ENCODE measurements around the gene PGM2L1. TPM values are rescaled to one million over a fixed set of nuclear protein-coding genes. Genes with fewer than 3 reads are reported as not detected.
"Not testable (repeated sequence)": the region's sequence is repeated elsewhere in the genome, so short reads cannot be mapped to it uniquely, and the experiment has no call there.

Gene PGM2L1
- total RNA-seq, 1 donor from 2014 or later, result 17.1 TPM

- peak overlapping the region; percentile 2 for H3K27ac Mint-ChIP-seq
- peaks cover 34% of the 10 kb centered on the region for H3K4me1 Mint-ChIP-seq (ENCODE audit: low read depth)
- H3K36me3 Mint-ChIP-seq (ENCODE audit: low read depth), result peaks cover 2% of the 10 kb centered on the region
- intact Hi-C loops (cut with micrococcal nuclease), result loop anchor here (1.0 to 10.0 kb wide), 2 partner anchors 8 to 554 kb away; partner anchors contain the start of genes PGM2L1, SPCS2 and XRRA1
- no peaks in the 10 kb centered on the region for H3K27me3 Mint-ChIP-seq (ENCODE audit: low read depth)
- H3K4me3 Mint-ChIP-seq (ENCODE audit: low read depth), result no peak overlapping the region
- H3K9me3 Mint-ChIP-seq, result no peaks in the 10 kb centered on the region
- no peak for DNase-seq (ENCODE audit: low spot score)
Measured at GRCh38 chr11:74390697-74391096, 7.5 kb downstream of the PGM2L1 start.

DNA sequence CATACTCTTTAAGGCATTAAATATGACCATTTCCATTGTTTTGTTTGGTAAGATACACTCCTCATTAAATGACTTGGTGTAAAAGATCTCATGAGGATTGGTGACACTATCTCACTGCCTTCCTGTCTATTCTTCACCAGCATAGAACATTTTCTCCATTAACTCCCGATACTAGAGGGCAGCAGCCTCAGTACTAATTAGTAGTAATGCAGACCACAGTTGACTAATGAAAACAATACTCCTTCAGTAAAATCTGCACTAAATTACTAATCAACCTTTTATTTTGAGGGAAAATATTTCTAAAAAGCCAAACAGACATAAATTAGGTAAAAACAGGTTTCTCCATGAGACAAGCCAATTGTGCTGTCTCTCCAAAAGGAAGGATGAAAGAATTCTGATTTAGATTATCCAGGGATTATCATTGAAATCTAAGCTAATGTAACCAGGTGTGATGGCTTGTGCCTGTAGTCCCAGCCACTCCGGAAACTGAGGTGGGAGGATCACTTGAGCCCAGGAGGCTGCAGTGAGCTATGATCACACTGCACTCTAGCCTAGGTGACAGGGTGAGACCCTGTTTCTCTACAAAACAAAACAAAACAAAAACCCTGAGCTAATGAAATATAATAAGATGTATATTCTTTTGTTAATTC is 9.4 kb downstream of the PGM2L1 start:
- H3K27me3 Mint-ChIP-seq (ENCODE audit: low read depth), result no peaks in the 10 kb centered on the region
- no peaks in the 10 kb centered on the region for H3K9me3 Mint-ChIP-seq
- no peak overlapping the region for H3K4me3 Mint-ChIP-seq (ENCODE audit: low read depth)
- peak; percentile 35 for DNase-seq (ENCODE audit: low spot score)
- intact Hi-C loops (cut with micrococcal nuclease), result loop anchor here (1.0 kb wide), 1 partner anchor 60 kb away; no protein-coding TSS in a partner anchor
- peak overlapping the region; percentile 11 for H3K27ac Mint-ChIP-seq
- H3K4me1 Mint-ChIP-seq (ENCODE audit: low read depth), result peaks cover 26% of the 10 kb centered on the region
- H3K36me3 Mint-ChIP-seq (ENCODE audit: low read depth), result no peaks in the 10 kb centered on the region

GRCh38 chr11:74384641-74385040 is 13.6 kb downstream of the PGM2L1 start:
- no peaks in the 10 kb centered on the region for H3K9me3 Mint-ChIP-seq
- H3K4me3 Mint-ChIP-seq (ENCODE audit: low read depth), result no peak overlapping the region
- H3K27ac Mint-ChIP-seq, result no peak overlapping the region
- H3K4me1 Mint-ChIP-seq (ENCODE audit: low read depth), result peaks cover 6% of the 10 kb centered on the region
- no peak for DNase-seq (ENCODE audit: low spot score)
- intact Hi-C loops (cut with micrococcal nuclease), result no loop called here
- no peaks in the 10 kb centered on the region for H3K27me3 Mint-ChIP-seq (ENCODE audit: low read depth)
- H3K36me3 Mint-ChIP-seq (ENCODE audit: low read depth), result no peaks in the 10 kb centered on the region

DNA sequence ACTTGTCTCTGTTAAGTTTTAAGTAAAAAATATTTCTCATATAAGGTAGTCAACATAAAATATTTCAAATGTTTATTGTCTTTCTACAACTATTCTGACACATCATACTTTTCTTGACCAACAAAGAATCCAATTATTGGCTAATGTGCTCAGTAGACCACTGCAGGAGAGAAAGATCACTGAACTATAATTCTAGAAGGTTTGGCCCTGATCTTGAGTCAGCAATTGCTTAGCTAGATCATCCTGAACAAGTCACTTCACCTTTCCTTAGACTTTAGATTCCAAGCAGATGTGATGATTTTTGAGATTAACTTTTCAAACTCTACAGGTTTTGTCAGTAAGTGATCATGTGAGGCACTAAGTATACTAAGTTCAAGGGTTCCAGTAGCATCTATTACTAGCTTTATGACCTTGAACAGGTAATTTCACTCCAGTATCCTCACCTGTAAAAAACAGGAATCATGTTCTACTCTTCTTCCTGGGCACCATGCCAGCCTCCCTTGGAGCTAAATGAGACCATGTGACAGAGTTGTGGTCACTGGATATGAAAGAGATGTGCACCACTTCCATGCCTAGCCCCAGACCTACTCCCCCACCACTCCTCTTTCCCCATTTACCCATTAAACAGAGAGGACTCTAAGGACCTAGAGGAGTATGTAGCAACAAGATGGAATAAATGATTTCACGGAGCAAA is 17.3 kb downstream of the PGM2L1 start:
- no peaks in the 10 kb centered on the region for H3K9me3 Mint-ChIP-seq
- no peak for DNase-seq (ENCODE audit: low spot score)
- H3K4me1 Mint-ChIP-seq (ENCODE audit: low read depth), result no peaks in the 10 kb centered on the region
- intact Hi-C loops (cut with micrococcal nuclease), result no loop called here
- no peak overlapping the region for H3K4me3 Mint-ChIP-seq (ENCODE audit: low read depth)
- H3K27ac Mint-ChIP-seq, result no peak overlapping the region
- H3K36me3 Mint-ChIP-seq (ENCODE audit: low read depth), result no peaks in the 10 kb centered on the region
- no peaks in the 10 kb centered on the region for H3K27me3 Mint-ChIP-seq (ENCODE audit: low read depth)

DNA sequence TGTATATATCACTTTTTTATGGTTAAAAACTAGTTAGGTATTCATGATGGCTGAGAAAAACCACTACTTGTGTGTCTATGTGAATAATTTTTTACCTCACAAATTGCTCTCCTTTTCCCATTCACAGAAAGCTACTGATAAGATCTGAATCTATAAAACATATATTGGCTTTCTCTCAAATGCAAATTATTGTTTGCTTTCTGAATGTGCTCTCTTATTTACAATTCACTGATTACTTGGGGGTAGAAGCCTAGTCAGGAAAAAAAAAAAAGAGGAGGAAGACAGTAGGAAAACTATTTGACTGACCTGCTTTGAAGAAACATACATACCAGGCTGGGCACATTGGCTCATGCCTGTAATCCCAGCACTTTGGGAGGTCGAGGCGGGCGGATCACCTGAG is 20.5 kb downstream of the PGM2L1 start:
- intact Hi-C loops (cut with micrococcal nuclease), result no loop called here
- Mint-ChIP-seq H3K27me3 (ENCODE audit: low read depth) (no peaks in the 10 kb centered on the region), H3K9me3 (no peaks in the 10 kb centered on the region), H3K4me3 (ENCODE audit: low read depth) (no peak overlapping the region), H3K4me1 (ENCODE audit: low read depth) (no peaks in the 10 kb centered on the region), H3K27ac (no peak overlapping the region), H3K36me3 (ENCODE audit: low read depth) (peaks cover 2% of the 10 kb centered on the region)
- no peak for DNase-seq (ENCODE audit: low spot score)

DNA sequence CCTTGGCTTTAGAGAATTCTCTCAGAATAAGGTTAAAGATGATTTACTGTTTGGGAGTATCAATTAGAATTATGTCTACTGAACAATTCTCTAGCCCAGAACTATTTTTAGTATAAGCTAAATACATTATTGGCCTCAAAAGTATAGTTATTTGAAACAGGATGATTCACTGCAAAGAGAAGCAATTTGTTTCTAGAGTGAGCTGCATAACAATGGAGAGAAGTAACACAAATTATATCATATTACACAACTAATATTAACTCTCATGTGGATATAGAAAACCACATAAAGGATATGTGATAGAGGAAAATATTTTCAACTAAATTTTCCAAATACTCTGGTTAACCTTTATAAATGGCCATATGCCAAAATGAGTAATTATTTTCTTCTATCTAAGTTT is 24.9 kb downstream of the PGM2L1 start:
- Mint-ChIP-seq H3K36me3 (ENCODE audit: low read depth) (peaks cover 5% of the 10 kb centered on the region), H3K27ac (no peak overlapping the region), H3K4me3 (ENCODE audit: low read depth) (no peak overlapping the region), H3K27me3 (ENCODE audit: low read depth) (no peaks in the 10 kb centered on the region), H3K4me1 (ENCODE audit: low read depth) (no peaks in the 10 kb centered on the region), H3K9me3 (no peaks in the 10 kb centered on the region)
- intact Hi-C loops (cut with micrococcal nuclease), result no loop called here
- DNase-seq (ENCODE audit: low spot score), result no peak

DNA sequence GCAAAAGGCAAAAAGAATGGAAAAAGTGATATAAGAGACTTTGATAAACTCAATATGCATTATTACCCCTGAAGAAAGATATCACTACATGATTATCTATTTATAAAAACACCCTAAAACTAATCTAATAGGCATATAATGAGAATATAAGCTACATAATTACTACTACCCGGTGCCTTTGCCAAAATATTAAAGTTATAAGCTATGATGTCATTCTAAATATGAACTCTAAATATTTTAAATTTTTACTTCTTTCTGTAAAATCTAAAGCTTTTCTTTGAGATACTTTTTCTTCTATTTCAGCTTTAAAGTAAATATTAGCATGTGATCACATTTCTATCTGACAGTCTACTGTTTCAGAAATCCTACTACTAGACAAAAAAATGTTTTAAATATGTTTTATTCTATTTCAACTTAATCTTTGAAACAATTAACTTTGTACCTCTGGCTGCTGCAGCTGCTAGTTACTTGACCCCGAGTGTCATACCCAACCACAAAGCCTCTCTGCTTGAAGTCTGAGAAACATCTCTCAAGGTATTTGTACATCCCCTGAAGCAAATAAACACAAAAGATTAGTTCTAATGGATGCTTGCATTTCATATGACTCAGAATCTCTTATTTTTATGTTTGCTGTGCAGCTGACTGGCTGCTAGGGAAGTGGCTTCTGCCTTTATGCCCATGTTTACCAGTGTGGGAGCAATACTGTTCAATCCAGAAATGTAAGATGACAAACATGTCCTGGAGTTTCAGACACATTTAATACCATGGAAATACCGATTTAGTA is 26.8 kb downstream of the PGM2L1 start:
- Mint-ChIP-seq H3K9me3 (no peaks in the 10 kb centered on the region), H3K27me3 (ENCODE audit: low read depth) (no peaks in the 10 kb centered on the region), H3K27ac (no peak overlapping the region), H3K36me3 (ENCODE audit: low read depth) (peaks cover 5% of the 10 kb centered on the region), H3K4me1 (ENCODE audit: low read depth) (no peaks in the 10 kb centered on the region), H3K4me3 (ENCODE audit: low read depth) (no peak overlapping the region)
- no peak for DNase-seq (ENCODE audit: low spot score)
- intact Hi-C loops (cut with micrococcal nuclease), result no loop called here

GRCh38 chr11:74370123-74370522 is 28.1 kb downstream of the PGM2L1 start:
- no peak for DNase-seq (ENCODE audit: low spot score)
- no peaks in the 10 kb centered on the region for H3K9me3 Mint-ChIP-seq
- H3K27ac Mint-ChIP-seq, result no peak overlapping the region
- no peaks in the 10 kb centered on the region for H3K4me1 Mint-ChIP-seq (ENCODE audit: low read depth)
- intact Hi-C loops (cut with micrococcal nuclease), result no loop called here
- no peak overlapping the region for H3K4me3 Mint-ChIP-seq (ENCODE audit: low read depth)
- H3K27me3 Mint-ChIP-seq (ENCODE audit: low read depth), result no peaks in the 10 kb centered on the region
- H3K36me3 Mint-ChIP-seq (ENCODE audit: low read depth), result peaks cover 11% of the 10 kb centered on the region

GRCh38 chr11:74367881-74368280 is 30.4 kb downstream of the PGM2L1 start:
- intact Hi-C loops (cut with micrococcal nuclease), result no loop called here
- Mint-ChIP-seq H3K9me3 (no peaks in the 10 kb centered on the region), H3K27me3 (ENCODE audit: low read depth) (no peaks in the 10 kb centered on the region), H3K4me3 (ENCODE audit: low read depth) (no peak overlapping the region), H3K27ac (no peak overlapping the region), H3K36me3 (ENCODE audit: low read depth) (peaks cover 16% of the 10 kb centered on the region), H3K4me1 (ENCODE audit: low read depth) (no peaks in the 10 kb centered on the region)
- DNase-seq (ENCODE audit: low spot score), result no peak

- no peak overlapping the region for H3K4me3 Mint-ChIP-seq (ENCODE audit: low read depth)
- H3K9me3 Mint-ChIP-seq, result no peaks in the 10 kb centered on the region
- no peaks in the 10 kb centered on the region for H3K27me3 Mint-ChIP-seq (ENCODE audit: low read depth)
- H3K36me3 Mint-ChIP-seq (ENCODE audit: low read depth), result peaks cover 24% of the 10 kb centered on the region
- no peak for DNase-seq (ENCODE audit: low spot score)
- no peaks in the 10 kb centered on the region for H3K4me1 Mint-ChIP-seq (ENCODE audit: low read depth)
- intact Hi-C loops (cut with micrococcal nuclease), result no loop called here
- H3K27ac Mint-ChIP-seq, result no peak overlapping the region
Measured at GRCh38 chr11:74366576-74366975, 31.7 kb downstream of the PGM2L1 start.

GRCh38 chr11:74365805-74366204 is 32.4 kb downstream of the PGM2L1 start:
- H3K4me3 Mint-ChIP-seq (ENCODE audit: low read depth); H3K4me1 Mint-ChIP-seq (ENCODE audit: low read depth); H3K27ac Mint-ChIP-seq; intact Hi-C loops (cut with micrococcal nuclease); H3K9me3 Mint-ChIP-seq; H3K27me3 Mint-ChIP-seq (ENCODE audit: low read depth); DNase-seq (ENCODE audit: low spot score): not testable (repeated sequence)
- H3K36me3 Mint-ChIP-seq (ENCODE audit: low read depth), result peaks cover 29% of the 10 kb centered on the region

DNA sequence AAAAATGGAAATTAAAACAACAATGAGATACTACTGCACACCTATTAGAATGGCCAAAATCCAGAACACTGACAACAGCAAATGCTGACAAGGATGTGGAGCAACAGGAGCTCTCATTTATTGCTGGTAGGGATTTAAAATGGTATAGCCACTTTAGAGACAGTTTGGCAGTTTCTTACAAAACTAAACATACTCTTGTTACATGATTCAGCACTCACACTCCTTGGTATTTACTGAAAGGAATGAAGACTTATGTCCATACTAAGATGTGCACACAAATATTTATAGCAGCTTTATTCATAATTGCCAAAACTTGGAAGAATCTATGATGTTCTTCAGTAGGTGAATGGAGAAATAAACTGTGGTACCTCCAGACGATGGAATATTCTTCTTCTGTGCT is 40.8 kb downstream of the PGM2L1 start:
- Mint-ChIP-seq H3K36me3 (ENCODE audit: low read depth) (peaks cover 42% of the 10 kb centered on the region), H3K9me3 (no peaks in the 10 kb centered on the region), H3K27me3 (ENCODE audit: low read depth) (no peaks in the 10 kb centered on the region), H3K4me3 (ENCODE audit: low read depth) (no peak overlapping the region), H3K27ac (no peak overlapping the region), H3K4me1 (ENCODE audit: low read depth) (peaks cover 4% of the 10 kb centered on the region)
- no peak for DNase-seq (ENCODE audit: low spot score)
- intact Hi-C loops (cut with micrococcal nuclease), result no loop called here

- Mint-ChIP-seq H3K27me3 (ENCODE audit: low read depth) (no peaks in the 10 kb centered on the region), H3K9me3 (no peaks in the 10 kb centered on the region), H3K4me3 (ENCODE audit: low read depth) (no peak overlapping the region), H3K36me3 (ENCODE audit: low read depth) (peaks cover 33% of the 10 kb centered on the region), H3K27ac (no peak overlapping the region), H3K4me1 (ENCODE audit: low read depth) (peaks cover 4% of the 10 kb centered on the region)
- intact Hi-C loops (cut with micrococcal nuclease), result no loop called here
- no peak for DNase-seq (ENCODE audit: low spot score)
Measured at GRCh38 chr11:74355626-74356025, 42.6 kb downstream of the PGM2L1 start.

Measured in activated T-helper 2 cell treated with anti-CD3 and anti-CD28 coated beads, Interferon-gamma antibody, Interleukin-2, Interleukin-4, amounts not matched to agents 10 μg/mL and 5 μg/mL and 100 μg/mL, durations not matched to agents 14 hours and 24 hours and 36 hours (primary cell).